ENCODE results near the gene PTPRA. TPM values are rescaled to one million over a fixed set of nuclear protein-coding genes. Genes with fewer than 3 reads are reported as not detected.
"Not testable (repeated sequence)": the region's sequence is repeated elsewhere in the genome, so short reads cannot be mapped to it uniquely, and the experiment has no call there.

Gene PTPRA
- total RNA-seq, 1 donor from 2014 or later, result 88.7 TPM

DNA sequence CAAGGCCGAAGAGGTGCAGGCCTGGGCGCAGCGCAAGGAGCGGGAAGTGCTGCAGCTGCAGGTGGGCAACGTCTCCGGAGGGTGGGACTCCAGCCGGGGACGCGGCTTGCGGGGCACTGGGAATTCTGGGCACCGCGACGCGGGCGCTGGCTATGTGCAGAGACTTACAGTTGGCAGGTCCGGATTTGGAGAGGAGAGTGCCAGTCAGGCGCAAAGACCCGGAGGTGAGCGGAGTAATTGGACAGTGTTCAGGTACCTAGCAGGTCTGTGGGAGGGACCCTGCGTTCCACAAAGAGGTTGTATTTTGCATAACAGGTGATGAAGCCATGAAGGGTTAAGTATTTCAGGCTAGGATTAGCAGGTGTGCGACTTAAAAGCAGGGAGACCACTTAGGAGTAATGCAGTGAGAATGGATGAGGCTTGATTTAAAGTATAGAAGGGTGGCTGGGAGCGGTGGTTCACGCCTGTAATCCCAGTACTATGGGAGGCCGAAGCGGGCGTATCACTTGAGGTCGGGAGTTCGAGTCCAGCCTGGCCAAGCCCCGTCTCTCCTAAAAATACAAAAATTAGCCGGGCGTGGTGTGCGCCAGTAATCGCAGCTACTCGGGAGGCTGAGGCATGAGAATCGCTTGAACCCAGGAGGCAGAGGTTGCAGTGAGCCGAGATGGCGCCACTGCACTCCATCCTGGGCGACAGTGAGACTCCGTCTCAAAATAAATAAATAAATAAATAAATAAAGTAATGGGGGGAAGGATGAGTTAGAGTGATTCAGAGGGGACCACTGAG lies 173.6 kb downstream of the PTPRA start:
- peak overlapping the region; percentile 88 for H3K27ac Mint-ChIP-seq (ENCODE audit: unreplicated experiment)
- peaks cover 20% of the 10 kb centered on the region for H3K36me3 Mint-ChIP-seq (ENCODE audit: low read depth)
- peak overlapping the region; percentile 91 for H3K4me3 Mint-ChIP-seq
- H3K27me3 Mint-ChIP-seq (ENCODE audit: low read depth), result peaks cover 5% of the 10 kb centered on the region
- no peak for DNase-seq (ENCODE audit: low read depth, low spot score)
- H3K9me3 Mint-ChIP-seq, result no peaks in the 10 kb centered on the region
- H3K4me1 Mint-ChIP-seq, result peaks cover 18% of the 10 kb centered on the region
- no peak for TF ChIP-seq CTCF (conservative IDR thresholded peaks at IDR 0.05)

DNA sequence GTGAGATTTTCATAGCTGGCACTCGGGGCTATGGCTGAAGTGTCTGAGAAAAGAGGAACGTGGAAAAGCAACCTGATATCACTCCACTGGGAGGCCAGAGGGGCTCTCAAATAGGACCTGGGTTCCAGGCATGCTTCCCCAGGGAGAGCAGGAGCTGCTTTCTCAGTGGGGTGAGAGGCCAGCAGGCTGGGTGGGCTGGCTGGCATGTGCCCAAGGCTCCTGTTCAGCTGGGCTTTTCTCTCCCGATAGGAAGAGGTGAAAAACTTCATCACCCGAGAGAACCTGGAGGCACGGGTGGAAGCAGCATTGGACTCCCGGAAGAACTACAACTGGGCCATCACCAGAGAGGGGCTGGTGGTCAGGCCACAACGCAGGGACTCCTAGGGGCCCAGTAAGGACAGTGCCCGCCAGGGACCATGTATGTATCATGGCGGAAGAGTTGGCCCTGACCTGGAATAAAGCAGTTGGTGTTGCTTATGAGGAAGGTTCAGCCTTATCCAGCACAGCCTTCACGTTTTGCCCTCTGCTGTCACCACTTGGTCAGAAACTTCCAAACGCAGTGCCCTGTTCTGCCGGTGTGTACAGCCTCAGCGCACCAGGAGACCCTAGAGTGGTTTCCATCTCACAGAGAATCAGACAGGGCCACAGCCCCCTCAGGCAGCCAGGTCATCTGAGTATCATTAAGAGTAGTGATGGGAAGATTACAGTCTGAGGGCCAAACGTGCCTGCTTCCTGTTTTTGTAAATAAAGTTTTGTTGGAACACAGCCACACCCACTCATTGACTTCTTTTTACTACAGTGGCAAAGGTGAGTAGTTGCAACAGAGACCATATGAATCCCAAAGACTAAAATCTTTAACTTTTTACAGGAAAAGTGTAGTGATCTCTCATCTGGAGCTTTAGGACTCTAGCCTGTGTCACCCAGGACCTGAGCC lies 174.5 kb downstream of the PTPRA start:
- Mint-ChIP-seq H3K4me3 (peak overlapping the region; percentile 91), H3K27ac (ENCODE audit: unreplicated experiment) (no peak overlapping the region), H3K36me3 (ENCODE audit: low read depth) (peaks cover 20% of the 10 kb centered on the region), H3K4me1 (peaks cover 16% of the 10 kb centered on the region), H3K27me3 (ENCODE audit: low read depth) (peaks cover 5% of the 10 kb centered on the region), H3K9me3 (no peaks in the 10 kb centered on the region)
- no peak for TF ChIP-seq CTCF (conservative IDR thresholded peaks at IDR 0.05)
- DNase-seq (ENCODE audit: low read depth, low spot score), result no peak

DNA sequence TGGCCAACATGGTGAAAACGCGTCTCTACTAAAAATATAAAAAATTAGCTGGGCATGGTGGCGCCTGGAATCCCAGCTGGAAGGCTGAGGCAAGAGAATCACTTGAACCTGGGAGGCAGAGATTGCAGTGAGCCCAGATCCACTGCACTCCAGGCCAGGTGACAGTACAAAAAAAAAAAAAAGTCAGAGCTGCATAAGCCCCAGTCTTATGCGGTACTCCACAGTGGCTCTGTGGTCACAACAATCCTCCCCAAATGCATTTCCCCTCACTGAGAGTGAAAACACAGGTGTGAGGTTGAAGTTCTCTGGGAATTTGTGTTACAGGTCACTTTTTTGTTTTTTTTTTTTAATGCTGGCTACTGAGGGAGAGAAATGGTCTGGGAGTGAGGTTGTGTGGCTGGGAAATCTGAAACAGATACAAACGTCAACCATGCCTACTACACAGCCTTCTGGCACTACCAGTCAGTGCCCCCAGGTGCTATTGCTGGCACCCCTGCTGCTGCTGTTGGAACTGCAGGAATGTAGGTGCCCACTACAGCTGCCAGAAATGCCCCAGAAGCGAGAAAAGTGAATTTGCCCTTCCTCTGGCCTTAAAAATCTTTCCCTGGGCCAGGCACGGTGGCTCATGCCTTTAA lies 178.2 kb downstream of the PTPRA start:
- Mint-ChIP-seq H3K9me3 (no peaks in the 10 kb centered on the region), H3K36me3 (ENCODE audit: low read depth) (peaks cover 20% of the 10 kb centered on the region), H3K27me3 (ENCODE audit: low read depth) (no peaks in the 10 kb centered on the region), H3K27ac (ENCODE audit: unreplicated experiment) (no peak overlapping the region), H3K4me1 (peaks cover 7% of the 10 kb centered on the region), H3K4me3 (no peak overlapping the region)
- no peak for TF ChIP-seq CTCF (conservative IDR thresholded peaks at IDR 0.05)
- no peak for DNase-seq (ENCODE audit: low read depth, low spot score)

DNA sequence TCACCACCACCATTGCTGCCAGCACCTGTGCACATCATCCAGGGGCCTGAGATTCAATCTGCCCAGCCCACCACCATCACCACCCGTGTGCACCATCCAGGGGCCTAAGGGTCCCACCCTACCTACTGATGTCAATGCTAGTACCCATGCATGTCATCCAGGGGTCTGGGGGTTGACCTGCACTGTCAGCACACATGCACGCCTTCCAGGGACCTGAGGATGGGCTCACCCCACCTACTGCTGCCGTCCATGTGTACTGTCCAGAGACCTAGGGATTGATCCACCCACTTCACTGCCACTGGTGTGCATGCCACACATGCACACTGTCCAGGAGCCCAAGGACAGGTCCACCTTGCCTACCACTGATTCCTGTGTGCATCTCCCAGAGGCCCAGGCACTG lies 186.2 kb downstream of the PTPRA start:
- H3K27ac Mint-ChIP-seq (ENCODE audit: unreplicated experiment), result no peak overlapping the region
- TF ChIP-seq CTCF (conservative IDR thresholded peaks at IDR 0.05), result no peak
- no peaks in the 10 kb centered on the region for H3K4me1 Mint-ChIP-seq
- no peak overlapping the region for H3K4me3 Mint-ChIP-seq
- H3K36me3 Mint-ChIP-seq (ENCODE audit: low read depth), result no peaks in the 10 kb centered on the region
- DNase-seq (ENCODE audit: low read depth, low spot score), result no peak
- peaks cover 3% of the 10 kb centered on the region for H3K9me3 Mint-ChIP-seq
- H3K27me3 Mint-ChIP-seq (ENCODE audit: low read depth), result peaks cover 5% of the 10 kb centered on the region

DNA sequence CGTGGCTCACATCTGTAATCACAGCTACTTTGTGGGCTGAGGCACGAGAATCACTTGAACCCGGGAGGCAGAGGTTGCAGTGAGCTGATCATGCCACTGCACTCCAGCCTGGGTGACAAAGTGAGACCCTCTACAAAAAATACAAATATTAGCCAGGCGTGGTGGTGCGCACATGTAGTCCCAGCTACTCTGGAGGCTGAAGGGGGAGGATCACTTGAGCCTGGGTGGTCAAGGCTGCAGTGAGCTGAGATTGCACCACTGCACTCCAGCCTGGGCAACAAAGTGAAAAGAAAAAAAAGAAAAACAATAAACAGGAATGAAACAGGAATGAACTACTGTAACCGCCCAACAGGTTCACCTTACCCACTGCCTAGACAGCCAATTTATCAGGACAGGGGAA lies 190.8 kb downstream of the PTPRA start:
- H3K9me3 Mint-ChIP-seq; DNase-seq (ENCODE audit: low read depth, low spot score); H3K4me1 Mint-ChIP-seq; H3K4me3 Mint-ChIP-seq; H3K27ac Mint-ChIP-seq (ENCODE audit: unreplicated experiment); H3K36me3 Mint-ChIP-seq (ENCODE audit: low read depth); H3K27me3 Mint-ChIP-seq (ENCODE audit: low read depth): not testable (repeated sequence)
